A673 (cell line): ENCODE data around the gene SLC5A6.

Experiments
- CTCF ChIP-seq: fragments of 300-800, 200-600 bp; sonication (generic); conservative IDR thresholded peaks from 2 replicates; pipeline ENCODE4 v1.5.1; 2017; ENCODE audit warnings: low read depth, mild to moderate bottlenecking, antibody characterized with exemption, low read length, moderate library complexity, mixed read lengths
- EZH2 ChIP-seq: fragments of 200-600 bp; sonication (generic); IDR thresholded peaks from 2 replicates; pipeline ENCODE4 v1.6.1; 2017; ENCODE audit warnings: borderline replicate concordance, low read depth, mild to moderate bottlenecking, mixed read lengths, antibody characterized with exemption, low read length; ENCODE audit not compliant: poor library complexity, severe bottlenecking

- no peak for TF ChIP-seq CTCF
- TF ChIP-seq EZH2, result no peak
These were observed 7.5 kb downstream of the SLC5A6 start for GRCh38 chr2:27204566-27204965.
